GM18520 (cell line): ENCODE measurements around the gene CCT5.
"Not testable (repeated sequence)": the region's sequence is repeated elsewhere in the genome, so short reads cannot be mapped to it uniquely, and the experiment has no call there.

ENCODE experiments used
- ATAC-seq: cut with Tn5 transposase; IDR thresholded peaks from one replicate; pipeline ENCODE4 v1.9.1; 2021; ENCODE audit not compliant: unreplicated experiment

CCT5 gene

GRCh38 chr5:10275460-10275859 is 25.4 kb downstream of the CCT5 start:
- ATAC-seq, result no peak

GRCh38 chr5:10275991-10276390 is 25.9 kb downstream of the CCT5 start:
- no peak for ATAC-seq

- no peak for ATAC-seq
Observed at GRCh38 chr5:10276691-10277090, 26.6 kb downstream of the CCT5 start.

GRCh38 chr5:10277773-10278630 is 27.9 kb downstream of the CCT5 start:
- no peak for ATAC-seq

GRCh38 chr5:10278658-10279279 is 28.7 kb downstream of the CCT5 start:
- ATAC-seq, result no peak

- no peak for ATAC-seq
Observed at GRCh38 chr5:10279328-10279727, 29.2 kb downstream of the CCT5 start.

GRCh38 chr5:10279925-10280720 is 30.0 kb downstream of the CCT5 start:
- no peak for ATAC-seq

GRCh38 chr5:10283927-10284635 is 34.0 kb downstream of the CCT5 start:
- peak; percentile 89 for ATAC-seq

- not testable (repeated sequence) for ATAC-seq
Observed at GRCh38 chr5:10285362-10285761, 35.3 kb downstream of the CCT5 start.

GRCh38 chr5:10286162-10286861 is 36.2 kb downstream of the CCT5 start:
- no peak for ATAC-seq

- ATAC-seq, result no peak
Observed at GRCh38 chr5:10286862-10287227, 36.8 kb downstream of the CCT5 start.

GRCh38 chr5:10288592-10289219 is 38.6 kb downstream of the CCT5 start:
- no peak for ATAC-seq

GRCh38 chr5:10289353-10289752 is 39.3 kb downstream of the CCT5 start:
- no peak for ATAC-seq

- no peak for ATAC-seq
Observed at GRCh38 chr5:10289991-10290390, 39.9 kb downstream of the CCT5 start.

- no peak for ATAC-seq
Observed at GRCh38 chr5:10290438-10290837, 40.4 kb downstream of the CCT5 start.

- no peak for ATAC-seq
Observed at GRCh38 chr5:10291692-10292339, 41.7 kb downstream of the CCT5 start.

- ATAC-seq, result no peak
Observed at GRCh38 chr5:10293907-10294662, 44.0 kb downstream of the CCT5 start.

GRCh38 chr5:10295619-10296326 is 45.7 kb downstream of the CCT5 start:
- ATAC-seq, result no peak
